Prostate gland (tissue), 2 donors: ENCODE data around the gene OR2T2.
"Not testable (repeated sequence)": the region's sequence is repeated elsewhere in the genome, so short reads cannot be mapped to it uniquely, and the experiment has no call there.

ENCODE experiments used
- CTCF ChIP-seq, 4 experiments: fragments of 200-600 bp in 2 of 4; fragments of 450-650 bp in 2 of 4; sonication (generic) in 2 of 4; IDR thresholded peaks; 1 replicate in 3 of 4; 2 replicates in 1 of 4; pipeline ENCODE4 v1.5.1; 2016 to 2019; ENCODE audit warnings: antibody characterized with exemption in 4 of 4, mild to moderate bottlenecking in 2 of 4, moderate library complexity in 2 of 4
- POLR2A ChIP-seq: fragments of 450-650 bp; IDR thresholded peaks from one replicate; pipeline ENCODE4 v1.6.1; 2016; ENCODE audit warnings: antibody characterized with exemption, mild to moderate bottlenecking
- POLR2AphosphoS5 ChIP-seq: sonication (generic); formaldehyde crosslinking; IDR thresholded peaks from one replicate; pipeline ENCODE4 v1.6.1; 2017; ENCODE audit warnings: antibody characterized with exemption

- not testable (repeated sequence) for TF ChIP-seq POLR2AphosphoS5; POLR2A; CTCF (IDR thresholded peaks at IDR 0.05)
Measured at GRCh38 chr1:248453619-248454018, 8.2 kb downstream of the OR2T2 start.
